ENCODE results near the gene AJM1.

DNA sequence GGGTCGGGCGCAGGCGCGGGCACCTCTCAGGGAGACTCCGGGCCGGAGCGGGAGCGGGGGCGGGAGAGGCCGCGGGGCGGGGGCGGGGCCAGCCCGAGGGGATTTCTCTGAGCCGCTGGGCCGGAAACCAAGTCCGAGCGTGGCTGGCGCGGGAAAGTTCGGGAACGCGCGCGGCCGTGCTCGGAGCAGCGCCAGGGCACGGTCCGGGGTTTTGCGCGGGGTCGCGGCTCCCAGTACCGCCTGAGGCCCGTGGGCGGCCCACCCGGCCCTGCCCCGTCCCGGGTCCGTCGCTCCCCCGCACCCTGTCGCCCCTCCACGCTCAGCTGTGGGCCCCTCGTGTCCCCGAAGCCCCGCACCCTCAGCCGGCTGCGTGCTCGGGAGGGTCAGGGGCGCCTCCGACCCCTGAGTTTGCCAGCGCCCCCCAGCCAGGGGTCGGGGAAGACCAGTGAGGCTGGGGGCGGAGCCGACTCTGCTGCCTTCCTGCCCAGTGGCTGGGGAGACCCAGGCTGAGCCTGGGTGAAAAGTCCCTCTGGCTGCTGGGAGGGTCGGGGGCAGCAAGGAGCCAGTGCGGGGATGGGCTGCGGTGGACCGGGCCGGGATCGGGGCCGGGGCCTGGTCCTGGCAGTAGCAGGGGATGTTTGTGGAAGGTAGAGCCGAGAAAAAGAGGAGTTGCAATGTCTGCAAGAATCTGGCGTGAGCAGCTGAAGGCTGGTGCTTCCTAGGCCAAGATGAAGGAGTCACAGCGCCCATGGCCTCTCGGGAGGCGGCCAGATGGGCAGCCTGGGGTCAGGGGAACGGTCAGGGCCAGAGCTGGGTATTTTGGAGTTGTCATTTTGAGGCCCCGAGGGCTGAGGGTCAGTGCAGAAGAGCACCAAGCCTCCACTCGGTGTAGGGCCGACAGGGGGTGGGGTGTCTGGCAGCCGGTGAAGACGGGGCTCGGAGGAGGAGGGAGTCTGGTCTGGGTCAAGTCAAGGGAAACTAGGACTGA is 44.6 kb downstream of the AJM1 start:
- TF ChIP-seq, protein P1, sequence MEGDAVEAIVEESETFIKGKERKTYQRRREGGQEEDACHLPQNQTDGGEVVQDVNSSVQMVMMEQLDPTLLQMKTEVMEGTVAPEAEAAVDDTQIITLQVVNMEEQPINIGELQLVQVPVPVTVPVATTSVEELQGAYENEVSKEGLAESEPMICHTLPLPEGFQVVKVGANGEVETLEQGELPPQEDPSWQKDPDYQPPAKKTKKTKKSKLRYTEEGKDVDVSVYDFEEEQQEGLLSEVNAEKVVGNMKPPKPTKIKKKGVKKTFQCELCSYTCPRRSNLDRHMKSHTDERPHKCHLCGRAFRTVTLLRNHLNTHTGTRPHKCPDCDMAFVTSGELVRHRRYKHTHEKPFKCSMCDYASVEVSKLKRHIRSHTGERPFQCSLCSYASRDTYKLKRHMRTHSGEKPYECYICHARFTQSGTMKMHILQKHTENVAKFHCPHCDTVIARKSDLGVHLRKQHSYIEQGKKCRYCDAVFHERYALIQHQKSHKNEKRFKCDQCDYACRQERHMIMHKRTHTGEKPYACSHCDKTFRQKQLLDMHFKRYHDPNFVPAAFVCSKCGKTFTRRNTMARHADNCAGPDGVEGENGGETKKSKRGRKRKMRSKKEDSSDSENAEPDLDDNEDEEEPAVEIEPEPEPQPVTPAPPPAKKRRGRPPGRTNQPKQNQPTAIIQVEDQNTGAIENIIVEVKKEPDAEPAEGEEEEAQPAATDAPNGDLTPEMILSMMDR (IDR thresholded peaks at IDR 0.05), result no peak
- TF ChIP-seq, protein P2, sequence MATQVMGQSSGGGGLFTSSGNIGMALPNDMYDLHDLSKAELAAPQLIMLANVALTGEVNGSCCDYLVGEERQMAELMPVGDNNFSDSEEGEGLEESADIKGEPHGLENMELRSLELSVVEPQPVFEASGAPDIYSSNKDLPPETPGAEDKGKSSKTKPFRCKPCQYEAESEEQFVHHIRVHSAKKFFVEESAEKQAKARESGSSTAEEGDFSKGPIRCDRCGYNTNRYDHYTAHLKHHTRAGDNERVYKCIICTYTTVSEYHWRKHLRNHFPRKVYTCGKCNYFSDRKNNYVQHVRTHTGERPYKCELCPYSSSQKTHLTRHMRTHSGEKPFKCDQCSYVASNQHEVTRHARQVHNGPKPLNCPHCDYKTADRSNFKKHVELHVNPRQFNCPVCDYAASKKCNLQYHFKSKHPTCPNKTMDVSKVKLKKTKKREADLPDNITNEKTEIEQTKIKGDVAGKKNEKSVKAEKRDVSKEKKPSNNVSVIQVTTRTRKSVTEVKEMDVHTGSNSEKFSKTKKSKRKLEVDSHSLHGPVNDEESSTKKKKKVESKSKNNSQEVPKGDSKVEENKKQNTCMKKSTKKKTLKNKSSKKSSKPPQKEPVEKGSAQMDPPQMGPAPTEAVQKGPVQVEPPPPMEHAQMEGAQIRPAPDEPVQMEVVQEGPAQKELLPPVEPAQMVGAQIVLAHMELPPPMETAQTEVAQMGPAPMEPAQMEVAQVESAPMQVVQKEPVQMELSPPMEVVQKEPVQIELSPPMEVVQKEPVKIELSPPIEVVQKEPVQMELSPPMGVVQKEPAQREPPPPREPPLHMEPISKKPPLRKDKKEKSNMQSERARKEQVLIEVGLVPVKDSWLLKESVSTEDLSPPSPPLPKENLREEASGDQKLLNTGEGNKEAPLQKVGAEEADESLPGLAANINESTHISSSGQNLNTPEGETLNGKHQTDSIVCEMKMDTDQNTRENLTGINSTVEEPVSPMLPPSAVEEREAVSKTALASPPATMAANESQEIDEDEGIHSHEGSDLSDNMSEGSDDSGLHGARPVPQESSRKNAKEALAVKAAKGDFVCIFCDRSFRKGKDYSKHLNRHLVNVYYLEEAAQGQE (IDR thresholded peaks at IDR 0.05; ENCODE audit: insufficient read depth in 1 of 2, low read depth in 2 of 2, low read length in 1 of 2), result no peak
- TF ChIP-seq POLR2AphosphoS5 (IDR thresholded peaks at IDR 0.05; ENCODE audit: low read depth, low read length) (no peak), SIN3A (IDR thresholded peaks at IDR 0.05; ENCODE audit: borderline replicate concordance, insufficient read depth, low read depth, low read length) (0 out of 2 replicates have a peak, but pooled peaks have one; percentile 26), TCF7L2 (IDR thresholded peaks at IDR 0.05; ENCODE audit: low read depth, low read length) (no peak)

Measured in Panc1 (cell line).